ENCODE results near the gene SEMA4B. TPM values are rescaled to one million over a fixed set of nuclear protein-coding genes. Genes with fewer than 3 reads are reported as not detected.
"Not testable (repeated sequence)": the region's sequence is repeated elsewhere in the genome, so short reads cannot be mapped to it uniquely, and the experiment has no call there.

The SEMA4B gene
- polyA plus RNA-seq (2014; cell fraction: cytosol; rRNA removed) = 6.4 and 14.3 TPM in 2 replicates
- polyA plus RNA-seq (2014; cell fraction: nucleus; rRNA removed) = 4.4 and 11.4 TPM in 2 replicates

- peak; percentile 75 for DNase-seq (ENCODE audit: low spot score)
Observed at GRCh38 chr15:90201130-90201943, at the start of gene SEMA4B. TSS of gene SEMA4B (plus strand) at chr15:90201330. CDS start at chr15:90201579, 249 bp downstream.

- DNase-seq (ENCODE audit: low spot score) = no peak
Observed at GRCh38 chr15:90151989-90152645, 49.0 kb upstream of the SEMA4B start.

- no peak for DNase-seq (ENCODE audit: low spot score)
Observed at GRCh38 chr15:90153658-90154057, 47.5 kb upstream of the SEMA4B start.

GRCh38 chr15:90154246-90154645, 46.9 kb upstream of the SEMA4B start:
- DNase-seq (ENCODE audit: low spot score) = no peak

DNA sequence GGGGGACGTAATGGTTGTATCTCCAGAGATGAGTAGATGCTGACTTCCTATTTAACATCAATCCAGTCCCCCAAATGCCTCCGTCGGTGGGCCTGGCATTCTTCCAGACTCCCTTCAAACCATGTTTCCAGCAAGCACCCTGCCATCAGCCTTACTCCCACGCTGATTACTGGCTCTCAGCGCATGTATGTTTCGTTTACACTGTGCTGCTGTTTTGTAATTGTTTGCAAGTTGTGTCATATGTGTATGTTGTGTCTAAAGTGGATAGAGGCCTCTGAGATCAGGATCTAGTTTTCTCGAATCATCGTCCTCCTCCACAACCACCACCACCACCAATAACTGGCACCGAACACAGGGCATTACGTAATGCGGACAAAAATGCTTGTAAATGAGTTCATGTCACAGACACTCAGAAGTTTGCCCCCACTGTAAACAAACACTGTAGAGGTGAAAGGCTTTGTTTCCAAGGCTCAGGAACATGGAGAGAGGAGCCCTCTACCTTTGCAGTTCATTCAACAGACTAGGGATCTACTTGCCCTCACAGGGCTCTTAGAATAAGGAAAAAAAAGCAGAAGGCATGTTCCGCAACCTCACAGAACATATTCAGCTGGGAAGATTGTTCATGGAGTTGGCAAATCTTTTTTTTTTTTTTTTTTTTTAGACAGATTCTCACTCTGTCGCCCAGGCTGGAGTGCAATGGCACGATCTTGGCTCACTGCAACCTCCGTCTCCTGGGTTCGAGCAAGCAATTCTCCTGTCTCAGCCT, 46.1 kb upstream of the SEMA4B start:
- no peak for DNase-seq (ENCODE audit: low spot score)

- DNase-seq (ENCODE audit: low spot score) = no peak
Observed at GRCh38 chr15:90159213-90159612, 41.9 kb upstream of the SEMA4B start.

DNA sequence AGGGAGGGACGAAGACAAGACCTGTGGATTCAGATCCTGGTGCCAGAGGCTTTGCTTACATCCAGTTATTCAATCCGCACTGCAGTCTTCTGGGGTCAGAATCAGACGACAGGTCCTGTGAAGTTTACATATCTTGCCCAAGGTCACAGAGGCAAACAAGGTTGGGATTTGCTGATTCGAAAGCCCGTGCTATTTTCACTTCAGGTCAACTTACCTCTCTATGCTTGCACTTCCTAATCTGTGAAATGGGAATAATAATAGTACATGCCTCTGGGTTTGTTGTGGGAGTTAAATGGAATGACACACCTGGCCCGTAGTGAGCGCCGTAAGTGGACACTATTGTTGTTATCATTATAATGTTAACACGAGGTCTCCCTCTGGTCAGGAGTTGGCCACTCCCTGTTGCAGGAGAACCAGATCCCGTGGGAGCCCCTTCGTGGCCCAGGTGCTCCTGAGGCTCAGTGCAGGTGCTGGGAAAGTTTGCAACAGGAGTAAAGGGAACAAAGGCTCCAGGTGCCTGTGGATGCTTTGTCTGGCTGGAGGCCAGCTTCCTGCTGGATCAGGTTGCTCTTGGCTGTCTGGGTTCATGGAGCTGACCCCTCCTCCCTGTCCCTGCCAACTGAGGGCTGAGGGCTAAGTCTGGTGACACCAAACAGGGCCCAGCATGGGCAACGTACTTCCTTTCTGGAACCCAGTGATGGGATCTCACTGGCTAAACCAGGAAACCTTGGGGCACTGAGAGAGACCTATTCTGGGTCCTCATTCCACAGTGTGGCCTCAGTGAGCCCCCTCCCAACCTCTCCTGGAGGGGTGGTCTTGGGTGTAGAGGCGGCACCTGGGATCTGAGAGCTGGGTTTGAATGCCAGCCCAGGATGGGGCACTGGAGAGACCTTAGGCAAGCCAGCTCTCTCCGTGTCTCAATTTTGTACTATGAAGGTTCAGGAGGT, 40.1 kb upstream of the SEMA4B start:
- no peak for DNase-seq (ENCODE audit: low spot score)

DNA sequence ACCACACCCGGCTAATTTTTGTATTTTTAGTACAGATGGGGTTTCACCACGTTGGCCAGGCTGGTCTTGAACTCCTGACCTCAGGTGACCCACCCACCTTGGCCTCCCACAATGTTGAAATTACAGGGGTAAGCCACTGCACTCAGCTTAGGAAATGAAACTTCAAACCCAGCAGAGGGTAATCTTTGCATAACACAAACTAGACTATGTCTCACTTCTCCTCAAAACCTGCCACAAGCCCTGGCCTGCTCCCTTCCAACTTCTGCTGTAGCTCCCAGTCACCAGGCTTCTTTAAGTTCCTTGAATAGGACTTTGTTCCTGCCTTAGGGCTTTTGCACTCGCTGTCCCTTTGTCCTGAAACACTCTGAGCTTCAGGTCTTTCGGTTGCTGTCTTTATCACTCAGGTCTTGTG, 39.2 kb upstream of the SEMA4B start:
- no peak for DNase-seq (ENCODE audit: low spot score)

- DNase-seq (ENCODE audit: low spot score) = no peak
Observed at GRCh38 chr15:90162956-90163355, 38.2 kb upstream of the SEMA4B start.

- not testable (repeated sequence) for DNase-seq (ENCODE audit: low spot score)
Observed at GRCh38 chr15:90164239-90164638, 36.9 kb upstream of the SEMA4B start.

- DNase-seq (ENCODE audit: low spot score) = no peak
Observed at GRCh38 chr15:90165157-90165556, 36.0 kb upstream of the SEMA4B start.

DNA sequence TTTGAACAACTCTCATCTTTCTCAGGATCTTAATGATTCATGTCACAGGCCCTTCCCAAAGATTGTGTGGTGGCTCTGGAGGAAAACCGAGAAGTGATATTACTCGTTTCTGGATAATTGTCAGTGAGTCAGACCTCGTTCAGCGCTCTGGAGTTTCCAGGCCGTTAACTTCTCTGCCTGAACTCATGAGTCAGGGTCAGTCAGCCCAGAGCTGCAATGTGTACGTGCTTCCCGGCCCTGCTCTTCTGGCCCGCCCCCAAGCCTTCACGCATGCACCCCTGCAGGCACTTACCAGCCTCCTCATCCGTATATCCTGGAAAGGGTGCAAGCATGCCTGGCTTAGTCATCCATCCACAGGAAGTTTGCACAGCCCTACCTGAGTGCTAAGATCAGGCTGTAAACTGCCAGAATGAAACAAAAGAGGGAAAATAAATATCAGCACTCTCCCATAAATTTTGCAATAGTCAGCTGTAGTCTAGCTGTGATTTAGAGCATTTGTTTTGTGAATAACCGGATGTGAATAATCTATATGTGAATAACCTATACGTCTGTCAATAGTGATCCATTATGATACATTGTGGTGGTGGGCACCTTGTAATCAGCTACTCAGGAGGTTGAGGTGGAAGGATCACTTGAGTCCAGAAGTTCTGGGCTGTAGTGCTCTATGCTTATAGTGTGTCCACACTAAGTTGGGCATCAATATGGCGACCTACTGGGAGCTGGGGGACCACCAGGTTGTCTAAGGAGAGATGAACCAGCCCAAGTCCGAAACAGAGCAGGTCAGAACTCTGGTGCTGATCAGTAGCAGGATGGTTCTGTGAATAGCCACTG, 35.3 kb upstream of the SEMA4B start:
- peak; percentile 25 for DNase-seq (ENCODE audit: low spot score)

DNA sequence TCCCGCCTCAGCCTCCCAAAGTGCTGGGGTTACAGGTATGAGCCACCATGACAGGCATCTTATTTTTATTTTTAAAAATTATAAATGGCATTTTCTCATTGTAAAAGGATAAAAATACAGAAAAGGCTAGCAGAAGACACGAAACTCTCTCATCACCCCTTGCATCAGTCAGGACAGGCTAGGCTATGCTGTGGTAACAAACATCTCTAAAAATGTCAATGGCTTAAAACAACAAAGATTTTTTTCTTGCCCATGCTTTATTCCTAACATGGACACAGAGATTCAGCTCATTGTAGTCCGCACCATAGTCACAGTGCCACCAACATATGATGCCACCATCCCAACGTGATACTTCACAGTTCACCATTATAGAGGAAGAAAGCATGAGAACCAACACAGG, 34.0 kb upstream of the SEMA4B start:
- no peak for DNase-seq (ENCODE audit: low spot score)

DNA sequence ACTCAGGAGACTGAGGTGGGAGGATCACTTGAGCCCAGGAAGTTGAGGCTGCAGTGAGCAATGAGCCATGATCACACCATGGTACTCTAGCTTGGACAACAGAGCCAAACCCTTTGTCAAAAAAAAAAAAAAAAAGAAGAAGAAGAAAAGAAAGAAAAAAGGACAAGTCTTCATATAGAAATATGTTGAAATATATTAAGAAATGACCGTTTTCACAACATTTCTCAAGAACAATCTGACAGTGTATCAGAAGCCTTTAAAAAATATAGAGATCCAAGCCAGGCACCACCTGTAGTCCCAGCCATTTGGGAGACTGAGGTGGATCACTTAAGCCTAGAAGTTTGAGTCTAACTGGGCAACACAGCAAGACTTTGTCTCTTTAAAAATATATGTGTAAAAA, 29.5 kb upstream of the SEMA4B start:
- no peak for DNase-seq (ENCODE audit: low spot score)

- no peak for DNase-seq (ENCODE audit: low spot score)
Observed at GRCh38 chr15:90173372-90173771, 27.8 kb upstream of the SEMA4B start.

- peak; percentile 32 for DNase-seq (ENCODE audit: low spot score)
Observed at GRCh38 chr15:90174140-90174875, 26.8 kb upstream of the SEMA4B start.

GRCh38 chr15:90177012-90177411, 24.1 kb upstream of the SEMA4B start:
- DNase-seq (ENCODE audit: low spot score) = no peak

DNA sequence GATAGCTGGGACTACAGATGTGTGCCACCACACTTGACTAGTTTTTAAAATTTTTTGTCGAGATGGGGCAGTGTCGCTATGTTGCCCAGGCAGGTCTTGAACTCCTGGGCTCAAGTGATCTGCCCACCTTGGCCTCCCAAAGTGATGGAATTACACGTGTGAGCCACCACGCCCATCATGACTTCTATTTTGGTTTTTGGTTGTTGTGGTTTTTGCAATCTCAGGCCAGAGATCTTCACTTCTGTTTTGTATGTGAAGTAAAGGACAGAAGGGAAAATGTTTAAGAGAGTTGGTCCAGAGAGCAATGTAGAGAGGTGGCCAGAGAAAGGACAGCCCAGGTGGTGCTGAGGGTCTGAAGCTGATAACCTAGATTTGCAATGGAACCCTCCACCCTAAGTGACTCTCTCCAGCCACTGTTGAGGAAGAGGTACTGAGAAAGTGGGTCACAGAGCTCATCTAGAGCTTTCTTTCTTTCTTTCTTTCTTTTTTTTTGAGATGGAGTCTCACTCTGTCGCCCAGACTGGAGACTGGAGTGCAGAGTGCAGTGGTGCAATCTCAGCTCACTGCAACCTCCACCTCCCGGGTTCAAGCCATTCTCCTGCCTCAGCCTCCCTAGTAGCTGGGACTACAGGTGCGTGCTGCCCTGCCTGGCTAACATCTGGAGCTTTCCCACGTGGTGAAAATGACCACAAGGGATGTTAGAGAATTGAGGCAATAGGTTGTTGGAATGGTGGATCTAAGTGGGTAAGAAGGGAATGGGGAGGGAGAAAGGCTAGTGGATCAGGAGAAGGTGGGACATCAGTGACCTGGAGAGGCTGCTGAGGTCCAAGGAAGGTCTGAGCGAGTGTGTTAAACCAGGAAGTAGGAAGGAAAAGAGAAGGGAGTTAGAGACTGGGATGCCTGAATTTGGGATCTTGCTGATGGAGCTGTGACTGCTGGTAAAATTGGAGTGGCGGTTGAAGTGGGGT, 22.4 kb upstream of the SEMA4B start:
- DNase-seq (ENCODE audit: low spot score) = no peak
